HepG2 (cell line): ENCODE measurements around the gene MYOF. TPM values are rescaled to one million over a fixed set of nuclear protein-coding genes. Genes with fewer than 3 reads are reported as not detected.

ENCODE experiments used
- ARID5B ChIP-seq: IDR thresholded peaks from 2 replicates; pipeline ENCODE4 v1.4.0; 2020; ENCODE audit warnings: mild to moderate bottlenecking, missing genetic modification reagents
- BCLAF1 ChIP-seq: fragments of 450-650 bp; IDR thresholded peaks from 2 replicates; pipeline ENCODE4 v1.6.1; 2017; ENCODE audit warnings: mild to moderate bottlenecking
- BRCA1 ChIP-seq: sonication (generic); formaldehyde crosslinking; IDR thresholded peaks from 2 replicates; pipeline ENCODE4 v1.4.0; 2020; ENCODE audit warnings: missing genetic modification reagents
- CBFB ChIP-seq: sonication (generic); formaldehyde crosslinking; IDR thresholded peaks from 2 replicates; pipeline ENCODE4 v1.4.0; 2020; ENCODE audit warnings: missing genetic modification reagents
- CBX2 ChIP-seq, 2 experiments: fragments of 200-600 bp in 1 of 2; sonication (generic); formaldehyde crosslinking in 1 of 2; IDR thresholded peaks; 2 replicates each; pipeline versions ENCODE4 v1.7.0 to v1.8.1; 2018 to 2022; ENCODE audit warnings: low read depth in 2 of 2, low read length in 1 of 2, mild to moderate bottlenecking in 1 of 2, missing genetic modification reagents in 1 of 2
- CC2D1A ChIP-seq: sonication (generic); formaldehyde crosslinking; IDR thresholded peaks from 2 replicates; pipeline ENCODE4 v1.8.1; 2023; ENCODE audit warnings: mild to moderate bottlenecking, missing genetic modification reagents
- CCAR2 ChIP-seq: fragments of 200-400 bp; formaldehyde crosslinking; optimal IDR thresholded peaks from 2 replicates; pipeline ENCODE3; 2018; ENCODE audit warnings: low read depth, mild to moderate bottlenecking, low read length, moderate library complexity
- CEBPG ChIP-seq: IDR thresholded peaks from 2 replicates; pipeline ENCODE4 v1.6.1; 2016
- CHD4 ChIP-seq: fragments of 200-600 bp; sonication (generic); IDR thresholded peaks from 2 replicates; pipeline ENCODE4 v1.7.0; 2017; ENCODE audit warnings: mild to moderate bottlenecking, low read length, borderline replicate concordance
- HMG20A ChIP-seq: IDR thresholded peaks from 2 replicates; pipeline ENCODE4 v1.6.1; 2016; ENCODE audit warnings: borderline replicate concordance
- MIER3 ChIP-seq: IDR thresholded peaks from 2 replicates; pipeline ENCODE4 v1.6.1; 2016; ENCODE audit warnings: missing compliant biosample characterization, borderline replicate concordance
- NCOA2 ChIP-seq: sonication (generic); formaldehyde crosslinking; IDR thresholded peaks from 2 replicates; pipeline ENCODE4 v1.8.0; 2022; ENCODE audit warnings: inconsistent platforms
- NRL ChIP-seq: sonication (generic); formaldehyde crosslinking; IDR thresholded peaks from 2 replicates; pipeline ENCODE4 v1.5.0; 2020; ENCODE audit warnings: missing genetic modification reagents, mild to moderate bottlenecking, moderate library complexity, borderline replicate concordance
- RFX1 ChIP-seq: fragments of 450-650 bp; IDR thresholded peaks from 2 replicates; pipeline ENCODE4 v1.6.1; 2017
- RXRB ChIP-seq: IDR thresholded peaks from 2 replicates; pipeline ENCODE4 v1.6.1; 2016; ENCODE audit warnings: borderline replicate concordance, missing genetic modification reagents, missing compliant biosample characterization
- TBX3 ChIP-seq: fragments of 450-650 bp; IDR thresholded peaks from 2 replicates; pipeline ENCODE4 v1.6.1; 2017; ENCODE audit warnings: antibody characterized with exemption, mild to moderate bottlenecking, inconsistent platforms, borderline replicate concordance
- TRIM24 ChIP-seq: sonication (generic); formaldehyde crosslinking; IDR thresholded peaks from 2 replicates; pipeline ENCODE4 v1.8.0; 2022; ENCODE audit warnings: mild to moderate bottlenecking, missing genetic modification reagents
- YY1 ChIP-seq: IDR thresholded peaks from 2 replicates; pipeline ENCODE4 v1.6.1; 2011; ENCODE audit warnings: low read length, low read depth, moderate library complexity, mild to moderate bottlenecking; ENCODE audit not compliant: insufficient read depth, insufficient replicate concordance
- ZFP91 ChIP-seq: sonication (generic); formaldehyde crosslinking; IDR thresholded peaks from 2 replicates; pipeline ENCODE4 v1.9.0; 2022; ENCODE audit warnings: missing genetic modification reagents, mild to moderate bottlenecking, borderline replicate concordance
- polyA plus RNA-seq, 8 experiments: library from polyadenylated mRNA; depleted of rRNA in 3 of 8; stranded (reverse) in 7 of 8; unstranded in 1 of 8; fragments of >200 nt; fragmentation: Illumina TruSeq in 4 of 8; extraction: Trizol in 4 of 8; gene quantifications; 2 replicates each; pipeline versions ENCODE4 v1.2.1 to v1.2.3, GENCODE V29; 2011 to 2016; ENCODE audit warnings: low read depth in 4 of 8, missing spikeins in 1 of 8, mixed read lengths in 1 of 8; ENCODE audit not compliant: insufficient read depth in 1 of 8
- total RNA-seq, 5 experiments: library from RNA; depleted of rRNA; stranded (reverse); fragments of >200 nt; fragmentation: Illumina TruSeq; extraction: Trizol; gene quantifications; 2 replicates each; pipeline ENCODE4 v1.2.3, GENCODE V29; 2016; ENCODE audit warnings: low read depth in 1 of 5
- TF ChIP-seq, protein P1 (sequence below): sonication (generic); formaldehyde crosslinking; IDR thresholded peaks from 2 replicates; pipeline ENCODE4 v1.5.0; 2020; ENCODE audit warnings: missing genetic modification reagents, mild to moderate bottlenecking, borderline replicate concordance

Gene MYOF
- total and polyA plus RNA-seq, 2 of the 13 experiments (the other 11 are each of a cell fraction or from before 2014, with no cell fraction given) = 0.18 to 0.42 TPM

DNA sequence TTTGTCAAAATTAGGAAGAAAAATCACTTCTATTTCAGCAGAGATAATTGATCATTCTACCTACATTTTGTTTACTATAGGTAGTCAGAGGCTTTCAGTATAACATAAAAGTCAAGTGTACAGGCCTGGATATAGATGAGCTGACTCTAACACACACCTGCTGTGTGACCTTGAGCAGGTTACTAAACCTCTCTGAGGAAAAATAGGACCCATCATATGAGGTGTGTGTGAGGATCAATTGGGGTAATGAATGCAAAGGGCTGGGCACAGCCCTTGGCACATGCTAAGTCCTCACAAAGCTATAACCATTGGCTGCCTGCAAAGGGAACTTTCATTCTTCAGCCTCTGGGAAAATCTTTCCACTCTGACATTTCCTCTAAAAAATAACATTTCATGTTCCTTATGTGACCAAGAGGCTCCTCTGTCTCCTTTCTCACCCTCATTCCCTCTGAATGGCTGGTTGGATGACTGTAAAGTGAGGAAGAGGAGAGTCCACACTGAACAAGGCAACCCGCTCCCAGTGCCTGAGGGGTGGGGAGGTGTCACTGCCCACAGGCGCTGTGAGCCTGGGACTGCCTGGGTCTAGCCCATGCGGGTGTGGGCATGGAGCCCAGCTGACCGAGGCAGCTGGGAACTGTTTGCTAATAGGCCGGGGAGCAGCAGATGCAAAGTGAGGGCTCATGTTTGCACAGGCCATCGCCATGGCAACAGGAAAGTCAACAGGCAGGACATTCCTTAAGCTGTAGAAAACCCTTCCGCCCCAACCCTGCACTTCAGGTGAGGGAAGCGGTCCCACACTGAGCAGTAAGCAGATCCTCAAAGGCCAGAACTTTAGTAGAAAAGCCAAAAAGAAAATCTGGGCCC, 36.8 kb downstream of the MYOF start (continued):
- TF ChIP-seq RFX1 (peak; percentile 98), BCLAF1 (no peak), CHD4 (peak; percentile 82; the same call in 1 of the 2 replicates), CEBPG (CRISPR knock-in tag) (peak; percentile 41; the same call in 1 of the 2 replicates), CBFB (CRISPR knock-in tag) (0 out of 2 replicates have a peak, but pooled peaks have one; percentile 37), CCAR2 (no peak), ZFP91 (CRISPR knock-in tag) (peak; percentile 24; the same call in 1 of the 2 replicates), BRCA1 (no peak), NRL (0 out of 2 replicates have a peak, but pooled peaks have one; percentile 39), CC2D1A (CRISPR knock-in tag) (no peak), TBX3 (peak; percentile 61), MIER3 (CRISPR knock-in tag) (0 out of 2 replicates have a peak, but pooled peaks have one; percentile 24), TRIM24 (CRISPR knock-in tag) (no peak), CBX2 (IDR thresholded peaks at IDR 0.05; ENCODE audit: low read depth, low read length) (no peak), CBX2 (CRISPR knock-in tag; IDR thresholded peaks at IDR 0.05; ENCODE audit: low read depth) (no peak), ARID5B (CRISPR knock-in tag) (peak; percentile 35), NCOA2 (CRISPR knock-in tag) (peak; percentile 39; the same call in 1 of the 2 replicates), RXRB (CRISPR knock-in tag) (peak; percentile 32; the same call in 1 of the 2 replicates), HMG20A (peak; percentile 63; the same call in 1 of the 2 replicates), YY1 (peak; percentile 52)
- TF ChIP-seq, protein P1, sequence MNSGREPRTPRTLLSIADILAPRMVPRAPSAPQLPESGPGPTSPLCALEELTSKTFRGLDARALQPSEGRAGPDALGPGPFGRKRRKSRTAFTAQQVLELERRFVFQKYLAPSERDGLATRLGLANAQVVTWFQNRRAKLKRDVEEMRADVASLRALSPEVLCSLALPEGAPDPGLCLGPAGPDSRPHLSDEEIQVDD = no peak
